Measurements from ENCODE around the gene SRPK2.

DNA sequence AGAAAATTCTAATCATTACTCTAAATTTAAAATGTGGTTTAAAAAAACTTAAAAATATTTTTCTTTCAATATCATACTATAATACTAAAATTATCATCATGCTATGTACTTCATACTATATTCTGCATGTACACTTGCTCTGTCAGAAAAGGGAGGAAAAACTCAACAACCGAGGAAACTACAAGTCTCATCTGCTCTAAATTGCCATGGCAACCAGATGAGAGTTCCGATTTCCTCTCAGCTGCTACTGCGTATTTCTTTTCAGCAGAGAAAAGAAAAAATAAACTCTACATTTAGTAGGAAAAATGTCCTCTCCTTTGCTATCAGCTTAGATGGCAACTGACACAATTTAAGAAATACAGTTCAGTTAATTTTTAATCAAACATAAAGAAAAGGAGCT is 178.9 kb downstream of the SRPK2 start:
- TF ChIP-seq, protein P1, sequence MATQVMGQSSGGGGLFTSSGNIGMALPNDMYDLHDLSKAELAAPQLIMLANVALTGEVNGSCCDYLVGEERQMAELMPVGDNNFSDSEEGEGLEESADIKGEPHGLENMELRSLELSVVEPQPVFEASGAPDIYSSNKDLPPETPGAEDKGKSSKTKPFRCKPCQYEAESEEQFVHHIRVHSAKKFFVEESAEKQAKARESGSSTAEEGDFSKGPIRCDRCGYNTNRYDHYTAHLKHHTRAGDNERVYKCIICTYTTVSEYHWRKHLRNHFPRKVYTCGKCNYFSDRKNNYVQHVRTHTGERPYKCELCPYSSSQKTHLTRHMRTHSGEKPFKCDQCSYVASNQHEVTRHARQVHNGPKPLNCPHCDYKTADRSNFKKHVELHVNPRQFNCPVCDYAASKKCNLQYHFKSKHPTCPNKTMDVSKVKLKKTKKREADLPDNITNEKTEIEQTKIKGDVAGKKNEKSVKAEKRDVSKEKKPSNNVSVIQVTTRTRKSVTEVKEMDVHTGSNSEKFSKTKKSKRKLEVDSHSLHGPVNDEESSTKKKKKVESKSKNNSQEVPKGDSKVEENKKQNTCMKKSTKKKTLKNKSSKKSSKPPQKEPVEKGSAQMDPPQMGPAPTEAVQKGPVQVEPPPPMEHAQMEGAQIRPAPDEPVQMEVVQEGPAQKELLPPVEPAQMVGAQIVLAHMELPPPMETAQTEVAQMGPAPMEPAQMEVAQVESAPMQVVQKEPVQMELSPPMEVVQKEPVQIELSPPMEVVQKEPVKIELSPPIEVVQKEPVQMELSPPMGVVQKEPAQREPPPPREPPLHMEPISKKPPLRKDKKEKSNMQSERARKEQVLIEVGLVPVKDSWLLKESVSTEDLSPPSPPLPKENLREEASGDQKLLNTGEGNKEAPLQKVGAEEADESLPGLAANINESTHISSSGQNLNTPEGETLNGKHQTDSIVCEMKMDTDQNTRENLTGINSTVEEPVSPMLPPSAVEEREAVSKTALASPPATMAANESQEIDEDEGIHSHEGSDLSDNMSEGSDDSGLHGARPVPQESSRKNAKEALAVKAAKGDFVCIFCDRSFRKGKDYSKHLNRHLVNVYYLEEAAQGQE (IDR thresholded peaks at IDR 0.05), result no peak
- TF ChIP-seq JUND (IDR thresholded peaks at IDR 0.05), result no peak
- TF ChIP-seq, protein P2, sequence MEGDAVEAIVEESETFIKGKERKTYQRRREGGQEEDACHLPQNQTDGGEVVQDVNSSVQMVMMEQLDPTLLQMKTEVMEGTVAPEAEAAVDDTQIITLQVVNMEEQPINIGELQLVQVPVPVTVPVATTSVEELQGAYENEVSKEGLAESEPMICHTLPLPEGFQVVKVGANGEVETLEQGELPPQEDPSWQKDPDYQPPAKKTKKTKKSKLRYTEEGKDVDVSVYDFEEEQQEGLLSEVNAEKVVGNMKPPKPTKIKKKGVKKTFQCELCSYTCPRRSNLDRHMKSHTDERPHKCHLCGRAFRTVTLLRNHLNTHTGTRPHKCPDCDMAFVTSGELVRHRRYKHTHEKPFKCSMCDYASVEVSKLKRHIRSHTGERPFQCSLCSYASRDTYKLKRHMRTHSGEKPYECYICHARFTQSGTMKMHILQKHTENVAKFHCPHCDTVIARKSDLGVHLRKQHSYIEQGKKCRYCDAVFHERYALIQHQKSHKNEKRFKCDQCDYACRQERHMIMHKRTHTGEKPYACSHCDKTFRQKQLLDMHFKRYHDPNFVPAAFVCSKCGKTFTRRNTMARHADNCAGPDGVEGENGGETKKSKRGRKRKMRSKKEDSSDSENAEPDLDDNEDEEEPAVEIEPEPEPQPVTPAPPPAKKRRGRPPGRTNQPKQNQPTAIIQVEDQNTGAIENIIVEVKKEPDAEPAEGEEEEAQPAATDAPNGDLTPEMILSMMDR (IDR thresholded peaks at IDR 0.05; ENCODE audit: low read depth, low read length, missing input control), result no peak
- TF ChIP-seq TAF1 (conservative IDR thresholded peaks at IDR 0.05), result no peak
- TF ChIP-seq YY1 (IDR thresholded peaks at IDR 0.05), result no peak
- no peak for TF ChIP-seq EGR1 (IDR thresholded peaks at IDR 0.05; ENCODE audit: low read depth in 2 of 2)
- no peak for TF ChIP-seq SP1 (IDR thresholded peaks at IDR 0.05)
- TF ChIP-seq RAD21 (IDR thresholded peaks at IDR 0.05), result no peak
- TF ChIP-seq, protein P3, sequence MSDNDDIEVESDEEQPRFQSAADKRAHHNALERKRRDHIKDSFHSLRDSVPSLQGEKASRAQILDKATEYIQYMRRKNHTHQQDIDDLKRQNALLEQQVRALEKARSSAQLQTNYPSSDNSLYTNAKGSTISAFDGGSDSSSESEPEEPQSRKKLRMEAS (IDR thresholded peaks at IDR 0.05), result no peak
- no peak for TF ChIP-seq GABPA (IDR thresholded peaks at IDR 0.05 in 1 of 2, conservative IDR thresholded peaks at IDR 0.05 in 1 of 2)
